ENCODE measurements around the gene ZW10.

GRCh38 chr11:113690619-113691569, 82.6 kb downstream of the ZW10 start:
- TF ChIP-seq, protein P1, sequence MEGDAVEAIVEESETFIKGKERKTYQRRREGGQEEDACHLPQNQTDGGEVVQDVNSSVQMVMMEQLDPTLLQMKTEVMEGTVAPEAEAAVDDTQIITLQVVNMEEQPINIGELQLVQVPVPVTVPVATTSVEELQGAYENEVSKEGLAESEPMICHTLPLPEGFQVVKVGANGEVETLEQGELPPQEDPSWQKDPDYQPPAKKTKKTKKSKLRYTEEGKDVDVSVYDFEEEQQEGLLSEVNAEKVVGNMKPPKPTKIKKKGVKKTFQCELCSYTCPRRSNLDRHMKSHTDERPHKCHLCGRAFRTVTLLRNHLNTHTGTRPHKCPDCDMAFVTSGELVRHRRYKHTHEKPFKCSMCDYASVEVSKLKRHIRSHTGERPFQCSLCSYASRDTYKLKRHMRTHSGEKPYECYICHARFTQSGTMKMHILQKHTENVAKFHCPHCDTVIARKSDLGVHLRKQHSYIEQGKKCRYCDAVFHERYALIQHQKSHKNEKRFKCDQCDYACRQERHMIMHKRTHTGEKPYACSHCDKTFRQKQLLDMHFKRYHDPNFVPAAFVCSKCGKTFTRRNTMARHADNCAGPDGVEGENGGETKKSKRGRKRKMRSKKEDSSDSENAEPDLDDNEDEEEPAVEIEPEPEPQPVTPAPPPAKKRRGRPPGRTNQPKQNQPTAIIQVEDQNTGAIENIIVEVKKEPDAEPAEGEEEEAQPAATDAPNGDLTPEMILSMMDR (IDR thresholded peaks at IDR 0.05 in 4 of 5, conservative IDR thresholded peaks at IDR 0.05 in 1 of 5): peak in 3 of 5 experiments; percentile 11 to 30 (median 25)
- TF ChIP-seq POLR2A (IDR thresholded peaks at IDR 0.05): no peak
